ENCODE measurements around the gene BPGM. TPM values are rescaled to one million over a fixed set of nuclear protein-coding genes. Genes with fewer than 3 reads are reported as not detected.

The BPGM gene
- total RNA-seq, 1 donor from 2014 or later: 21.1 TPM

- no peaks in the 10 kb centered on the region for H3K36me3 Mint-ChIP-seq (ENCODE audit: low read depth)
- H3K27ac Mint-ChIP-seq (ENCODE audit: unreplicated experiment): peak overlapping the region; percentile 45
- no peak for DNase-seq (ENCODE audit: low read depth, low spot score)
- H3K9me3 Mint-ChIP-seq: no peaks in the 10 kb centered on the region
- peaks cover 27% of the 10 kb centered on the region for H3K4me1 Mint-ChIP-seq
- H3K27me3 Mint-ChIP-seq (ENCODE audit: low read depth): no peaks in the 10 kb centered on the region
- TF ChIP-seq CTCF (conservative IDR thresholded peaks at IDR 0.05): no peak
- H3K4me3 Mint-ChIP-seq: no peak overlapping the region
Observed at GRCh38 chr7:134722786-134723322, 76.2 kb downstream of the BPGM start.

- H3K4me1 Mint-ChIP-seq: peaks cover 26% of the 10 kb centered on the region
- no peak overlapping the region for H3K4me3 Mint-ChIP-seq
- DNase-seq (ENCODE audit: low read depth, low spot score): no peak
- H3K9me3 Mint-ChIP-seq: no peaks in the 10 kb centered on the region
- no peak for TF ChIP-seq CTCF (conservative IDR thresholded peaks at IDR 0.05)
- no peak overlapping the region for H3K27ac Mint-ChIP-seq (ENCODE audit: unreplicated experiment)
- no peaks in the 10 kb centered on the region for H3K27me3 Mint-ChIP-seq (ENCODE audit: low read depth)
- no peaks in the 10 kb centered on the region for H3K36me3 Mint-ChIP-seq (ENCODE audit: low read depth)
Observed at GRCh38 chr7:134723892-134724291, 77.2 kb downstream of the BPGM start.

- no peaks in the 10 kb centered on the region for H3K36me3 Mint-ChIP-seq (ENCODE audit: low read depth)
- H3K27me3 Mint-ChIP-seq (ENCODE audit: low read depth): no peaks in the 10 kb centered on the region
- DNase-seq (ENCODE audit: low read depth, low spot score): no peak
- H3K4me3 Mint-ChIP-seq: no peak overlapping the region
- peak; percentile 46 for TF ChIP-seq CTCF (conservative IDR thresholded peaks at IDR 0.05)
- H3K27ac Mint-ChIP-seq (ENCODE audit: unreplicated experiment): peak overlapping the region; percentile 68
- H3K9me3 Mint-ChIP-seq: no peaks in the 10 kb centered on the region
- peaks cover 19% of the 10 kb centered on the region for H3K4me1 Mint-ChIP-seq
Observed at GRCh38 chr7:134724606-134725005, 78.0 kb downstream of the BPGM start.

- Mint-ChIP-seq H3K4me3 (no peak overlapping the region), H3K36me3 (ENCODE audit: low read depth) (no peaks in the 10 kb centered on the region), H3K4me1 (peaks cover 5% of the 10 kb centered on the region), H3K27me3 (ENCODE audit: low read depth) (no peaks in the 10 kb centered on the region), H3K27ac (ENCODE audit: unreplicated experiment) (no peak overlapping the region), H3K9me3 (no peaks in the 10 kb centered on the region)
- TF ChIP-seq CTCF (conservative IDR thresholded peaks at IDR 0.05): no peak
- no peak for DNase-seq (ENCODE audit: low read depth, low spot score)
Observed at GRCh38 chr7:134726581-134726980, 79.9 kb downstream of the BPGM start.

GRCh38 chr7:134727711-134728110, 81.1 kb downstream of the BPGM start:
- H3K27ac Mint-ChIP-seq (ENCODE audit: unreplicated experiment): no peak overlapping the region
- H3K9me3 Mint-ChIP-seq: no peaks in the 10 kb centered on the region
- H3K4me1 Mint-ChIP-seq: no peaks in the 10 kb centered on the region

More at GRCh38 chr7:134727711-134728110, 81.1 kb downstream of the BPGM start:
- DNase-seq (ENCODE audit: low read depth, low spot score): no peak
- no peaks in the 10 kb centered on the region for H3K36me3 Mint-ChIP-seq (ENCODE audit: low read depth)
- TF ChIP-seq CTCF (conservative IDR thresholded peaks at IDR 0.05): no peak
- no peaks in the 10 kb centered on the region for H3K27me3 Mint-ChIP-seq (ENCODE audit: low read depth)
- H3K4me3 Mint-ChIP-seq: no peak overlapping the region

Other genes starting within 250 kb of the BPGM start
- gene AKR1B1, start 187.8 kb upstream of the BPGM start, total RNA-seq: 202 and 204 TPM in 2 replicates
- gene AKR1B10, start 119.3 kb upstream of the BPGM start, total RNA-seq: not detected in 2 replicates
- not detected in 2 replicates for gene AKR1B15, start 97.7 kb upstream of the BPGM start, total RNA-seq
- 71.8 and 76.1 TPM in 2 replicates for gene CALD1, start 132.8 kb downstream of the BPGM start, total RNA-seq

Measured in neural crest cell (in vitro differentiated cells).